HG02678 (cell line): ENCODE results near the gene CFHR2.
"Not testable (repeated sequence)": the region's sequence is repeated elsewhere in the genome, so short reads cannot be mapped to it uniquely, and the experiment has no call there.

Experiments used
- ATAC-seq: cut with Tn5 transposase; IDR thresholded peaks from one replicate; pipeline ENCODE4 v1.9.1; 2021; ENCODE audit warnings: mild to moderate bottlenecking, moderate library complexity; ENCODE audit not compliant: unreplicated experiment

The CFHR2 gene

DNA sequence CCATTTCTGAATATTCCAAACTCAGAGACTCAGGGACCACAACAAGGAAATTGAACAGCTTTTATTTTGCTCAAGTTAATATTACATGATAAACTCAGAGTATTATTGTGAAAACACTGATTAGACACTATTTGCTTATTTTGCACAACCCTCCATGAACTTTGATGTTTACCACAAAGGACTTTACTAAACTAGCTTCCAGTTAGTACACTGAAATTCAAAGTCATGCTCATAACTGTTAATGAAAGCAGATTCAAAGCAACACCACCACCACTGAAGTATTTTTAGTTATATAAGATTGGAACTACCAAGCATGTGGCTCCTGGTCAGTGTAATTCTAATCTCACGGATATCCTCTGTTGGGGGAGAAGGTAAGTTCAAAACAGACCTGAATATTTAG lies at the start of gene CFHR2:
Gene CFHR2, plus strand, starts transcription at position 171 of the 400 bp plus-strand sequence. Its CDS starts 143 bp downstream, at position 314.
- not testable (repeated sequence) for ATAC-seq

DNA sequence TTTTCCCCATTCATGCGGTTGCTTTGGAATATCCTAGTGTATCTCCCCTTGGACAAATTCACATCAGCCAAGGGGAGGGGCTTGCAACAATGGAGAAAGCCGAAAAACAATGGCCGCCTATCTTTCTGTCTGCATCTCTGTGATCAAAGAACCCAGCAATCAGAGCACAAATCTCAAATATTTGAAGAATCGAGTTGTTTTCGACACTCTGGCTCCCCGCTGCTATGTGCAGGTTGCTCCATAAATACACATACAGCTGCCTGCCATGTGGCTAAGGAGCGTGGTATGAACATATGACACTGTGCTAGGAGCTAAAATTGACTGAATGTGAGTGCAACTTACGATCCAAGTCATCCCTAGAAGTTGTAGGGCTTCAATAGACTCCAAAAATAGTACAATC lies 47.2 kb upstream of the CFHR2 start:
- ATAC-seq = no peak

- ATAC-seq = no peak
Observed at GRCh38 chr1:196897158-196897828, 46.2 kb upstream of the CFHR2 start.

GRCh38 chr1:196902344-196902743 lies 41.2 kb upstream of the CFHR2 start:
- ATAC-seq = no peak

- ATAC-seq = no peak
Observed at GRCh38 chr1:196910215-196910614, 33.3 kb upstream of the CFHR2 start.

DNA sequence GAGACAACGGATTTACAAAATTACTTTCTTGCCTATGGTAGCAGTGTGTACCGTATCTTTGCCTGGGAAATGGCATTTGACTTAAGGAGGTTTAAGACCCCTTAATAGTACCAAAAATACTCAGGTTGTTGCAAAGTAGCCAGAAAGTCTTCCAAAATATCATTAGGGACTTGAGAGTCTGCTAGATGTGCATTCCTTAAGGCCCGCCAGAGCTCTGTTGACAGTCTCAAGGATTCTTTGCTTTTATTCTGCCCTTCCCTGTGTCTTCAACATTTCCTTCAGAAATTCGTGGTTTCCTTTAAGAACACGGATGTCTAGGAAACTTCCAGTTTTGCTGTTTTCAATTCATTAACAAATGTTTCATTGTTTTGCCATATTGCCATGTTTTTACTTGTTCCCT lies 31.3 kb upstream of the CFHR2 start:
- not testable (repeated sequence) for ATAC-seq

GRCh38 chr1:196926839-196927238 lies 16.7 kb upstream of the CFHR2 start:
- ATAC-seq = not testable (repeated sequence)

GRCh38 chr1:196932853-196933252 lies 10.7 kb upstream of the CFHR2 start:
- ATAC-seq = not testable (repeated sequence)

DNA sequence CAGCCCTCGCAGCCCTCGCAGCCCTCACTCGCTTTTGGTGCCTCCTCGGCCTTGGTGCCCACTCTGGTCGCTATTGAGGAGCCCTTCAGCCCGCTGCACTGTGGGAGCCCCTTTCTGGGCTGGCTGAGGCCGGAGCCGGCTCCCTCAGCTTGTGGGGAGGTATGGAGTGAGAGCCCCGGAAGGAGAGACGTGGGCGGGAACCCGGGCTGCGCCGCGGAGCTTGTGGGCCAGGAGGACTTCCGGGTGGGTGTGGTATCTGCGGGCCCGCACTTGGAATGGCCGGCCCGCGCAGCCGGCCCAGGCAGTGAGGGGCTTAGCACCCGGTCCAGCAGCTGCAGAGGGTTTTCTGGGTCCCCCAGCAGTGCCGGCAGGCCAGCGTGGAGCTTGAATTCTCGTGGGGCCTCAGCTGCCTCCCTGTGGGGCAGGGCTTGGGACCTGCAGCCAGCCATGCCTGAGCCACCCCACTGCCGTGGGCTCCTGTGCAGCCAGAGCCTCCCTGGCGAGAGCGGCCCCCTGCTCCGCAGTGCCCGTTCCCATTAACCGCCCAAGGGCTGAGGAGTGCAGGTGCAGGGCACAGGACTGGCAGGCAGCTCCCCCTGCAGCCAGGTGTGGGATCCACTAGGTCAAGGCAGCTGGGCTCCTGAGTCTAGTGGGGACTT lies 9.9 kb upstream of the CFHR2 start:
- ATAC-seq = no peak

GRCh38 chr1:196941474-196941873 lies 2.1 kb upstream of the CFHR2 start:
- ATAC-seq = not testable (repeated sequence)

- peak; percentile 85 for ATAC-seq
Observed at GRCh38 chr1:196951711-196952394, 8.3 kb downstream of the CFHR2 start.

GRCh38 chr1:196954778-196955177 lies 11.2 kb downstream of the CFHR2 start:
- ATAC-seq = no peak

DNA sequence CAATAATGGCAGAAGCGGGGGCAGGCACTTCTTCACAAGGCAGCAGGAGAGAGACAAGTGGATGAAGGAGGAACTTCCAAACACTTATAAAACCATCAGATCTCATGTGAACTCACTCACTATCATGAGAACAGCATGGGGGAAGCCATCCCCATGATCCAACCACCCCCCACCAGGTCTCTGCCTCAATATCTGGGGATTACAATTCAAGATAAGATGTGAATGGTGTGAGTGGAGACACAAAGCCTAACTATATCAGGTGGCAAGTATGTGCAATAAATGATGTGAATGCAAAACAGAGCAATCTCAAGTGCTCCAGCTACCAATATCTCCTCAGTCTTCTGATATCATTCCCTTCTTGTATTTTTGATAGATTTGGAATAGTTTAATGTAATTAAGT lies 12.4 kb downstream of the CFHR2 start:
- no peak for ATAC-seq

- ATAC-seq = peak; percentile 69
Observed at GRCh38 chr1:196960854-196961253, 17.3 kb downstream of the CFHR2 start.

- no peak for ATAC-seq
Observed at GRCh38 chr1:196970182-196970581, 26.6 kb downstream of the CFHR2 start.

DNA sequence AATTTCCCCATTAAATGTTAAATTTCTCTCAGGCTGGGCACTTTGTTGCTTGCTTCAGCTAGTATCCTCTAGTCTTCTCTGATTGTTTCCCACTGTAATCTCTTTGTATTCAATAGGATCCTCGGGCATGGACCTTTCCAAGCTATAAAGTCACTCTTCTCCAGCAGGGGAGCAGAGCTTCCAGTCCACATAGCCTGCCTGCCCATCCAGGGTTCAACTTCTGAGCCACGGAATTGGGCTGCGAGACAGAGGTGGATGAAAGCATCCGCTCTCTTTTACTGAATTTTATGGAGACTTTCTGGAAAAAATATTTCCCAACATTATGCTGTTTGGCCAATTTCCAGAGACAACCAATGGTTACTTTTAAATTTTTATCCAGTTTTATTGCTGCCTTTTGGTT lies 32.7 kb downstream of the CFHR2 start:
- no peak for ATAC-seq

DNA sequence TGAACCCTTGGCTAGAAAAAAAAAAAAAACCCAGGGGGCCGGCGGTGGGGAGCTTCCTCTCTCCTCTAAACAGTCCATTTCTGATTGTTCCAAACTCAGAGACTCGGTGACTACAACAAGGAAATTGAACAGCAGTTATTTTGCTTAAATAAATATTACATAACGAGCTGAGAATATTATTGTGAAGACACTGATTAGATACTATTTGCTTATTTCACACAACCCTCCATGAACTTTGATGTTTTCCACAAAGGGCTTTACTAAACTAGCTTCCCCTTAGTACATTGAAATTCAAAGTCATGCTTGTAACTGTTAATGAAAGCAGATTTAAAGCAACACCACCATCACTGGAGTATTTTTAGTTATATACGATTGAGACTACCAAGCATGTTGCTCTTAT lies 33.7 kb downstream of the CFHR2 start, which contains the start of gene CFHR5:
Gene CFHR5, plus strand, starts transcription at position 279 of the 400 bp plus-strand sequence. Its CDS starts 109 bp downstream, at position 388.
- ATAC-seq = no peak

DNA sequence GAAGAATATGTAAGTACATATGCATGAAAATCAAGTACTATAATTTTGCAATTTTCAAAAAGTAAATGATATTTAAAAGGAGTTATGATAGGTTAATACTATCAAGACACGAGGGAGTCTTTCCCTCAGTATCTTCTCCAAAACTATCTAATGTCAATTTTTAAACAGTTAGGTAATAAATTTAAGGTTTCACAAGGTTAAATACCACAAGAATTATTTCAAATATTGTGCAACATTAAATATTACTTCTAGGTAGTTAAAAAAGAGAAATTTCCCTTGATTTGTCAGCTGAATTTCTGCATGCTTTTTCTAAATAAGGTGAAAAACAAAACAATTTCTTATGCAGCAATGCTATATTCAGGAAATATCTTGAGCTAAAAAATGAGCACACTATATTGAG lies 37.3 kb downstream of the CFHR2 start:
- no peak for ATAC-seq

DNA sequence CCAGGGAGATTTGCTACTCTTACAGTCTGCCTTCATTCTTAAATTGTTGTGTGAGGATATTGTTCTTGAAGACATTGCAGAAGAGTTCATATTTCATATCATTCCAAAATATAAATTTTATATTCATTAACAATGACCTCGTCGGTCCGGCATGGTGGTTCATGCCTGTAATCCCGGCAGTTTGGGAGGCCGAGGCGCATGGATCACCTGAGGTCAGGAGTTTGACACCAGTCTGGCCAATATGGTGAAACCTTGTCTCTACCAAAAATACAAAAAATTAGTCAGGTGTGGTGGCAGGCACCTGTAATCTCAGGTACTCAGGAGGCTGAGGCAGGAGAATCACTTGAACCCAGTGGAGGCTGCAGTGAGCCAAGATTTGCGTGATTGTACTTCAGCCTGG lies 38.7 kb downstream of the CFHR2 start:
- not testable (repeated sequence) for ATAC-seq

DNA sequence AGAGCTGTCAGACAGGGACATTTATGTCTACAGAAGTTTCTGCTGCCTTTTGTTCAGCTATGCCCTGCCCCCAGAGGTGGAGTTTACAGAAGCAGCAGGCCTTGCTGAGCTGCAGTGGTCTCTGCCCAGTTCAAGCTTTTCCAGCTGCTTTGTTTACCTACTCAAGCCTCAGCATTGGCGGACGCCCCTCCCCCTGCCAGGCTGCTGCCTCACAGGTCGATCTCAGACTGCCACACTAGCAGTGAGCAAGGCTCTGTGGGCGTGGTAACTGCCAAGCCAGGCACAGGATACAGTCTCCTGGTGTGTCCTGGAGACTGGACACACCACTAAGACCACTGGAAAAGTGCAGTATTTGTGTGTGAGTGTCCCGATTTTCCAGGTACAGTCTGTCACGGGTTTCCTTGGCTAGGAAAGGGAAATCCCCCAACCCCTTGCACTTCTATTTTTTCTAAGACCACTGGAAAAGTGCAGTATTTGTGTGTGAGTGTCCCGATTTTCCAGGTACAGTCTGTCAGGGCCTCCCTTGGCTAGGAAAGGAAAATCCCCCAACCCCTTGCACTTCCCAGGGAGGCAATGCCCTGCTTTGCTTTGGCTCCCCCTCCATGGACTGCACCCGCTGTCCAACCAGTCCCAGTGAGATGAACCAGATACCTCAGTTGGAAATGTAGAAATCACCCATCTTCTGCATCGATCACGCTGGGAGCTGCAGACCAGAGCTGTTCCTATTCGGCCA lies 48.5 kb downstream of the CFHR2 start:
- not testable (repeated sequence) for ATAC-seq

DNA sequence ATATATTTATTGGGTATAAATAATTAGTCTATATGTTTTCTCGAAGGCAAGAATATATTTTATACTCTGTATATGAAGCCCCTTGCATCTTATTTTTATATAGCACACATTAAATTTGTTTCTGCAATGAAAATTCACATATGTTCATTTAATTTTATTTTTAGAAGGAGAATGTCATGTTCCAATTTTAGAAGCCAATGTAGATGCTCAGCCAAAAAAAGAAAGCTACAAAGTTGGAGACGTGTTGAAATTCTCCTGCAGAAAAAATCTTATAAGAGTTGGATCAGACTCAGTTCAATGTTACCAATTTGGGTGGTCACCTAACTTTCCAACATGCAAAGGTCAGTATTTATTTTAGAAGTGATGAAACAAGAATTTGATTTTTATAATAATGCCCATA lies 50.4 kb downstream of the CFHR2 start:
- no peak for ATAC-seq
